ENCODE measurements around the gene ADGRG3. TPM values are rescaled to one million over a fixed set of nuclear protein-coding genes. Genes with fewer than 3 reads are reported as not detected.

Gene ADGRG3
- total and polyA plus RNA-seq, 2 of the 13 experiments (the other 11 are each of a cell fraction or from before 2014, with no cell fraction given): 2.7 to 11.8 TPM

DNA sequence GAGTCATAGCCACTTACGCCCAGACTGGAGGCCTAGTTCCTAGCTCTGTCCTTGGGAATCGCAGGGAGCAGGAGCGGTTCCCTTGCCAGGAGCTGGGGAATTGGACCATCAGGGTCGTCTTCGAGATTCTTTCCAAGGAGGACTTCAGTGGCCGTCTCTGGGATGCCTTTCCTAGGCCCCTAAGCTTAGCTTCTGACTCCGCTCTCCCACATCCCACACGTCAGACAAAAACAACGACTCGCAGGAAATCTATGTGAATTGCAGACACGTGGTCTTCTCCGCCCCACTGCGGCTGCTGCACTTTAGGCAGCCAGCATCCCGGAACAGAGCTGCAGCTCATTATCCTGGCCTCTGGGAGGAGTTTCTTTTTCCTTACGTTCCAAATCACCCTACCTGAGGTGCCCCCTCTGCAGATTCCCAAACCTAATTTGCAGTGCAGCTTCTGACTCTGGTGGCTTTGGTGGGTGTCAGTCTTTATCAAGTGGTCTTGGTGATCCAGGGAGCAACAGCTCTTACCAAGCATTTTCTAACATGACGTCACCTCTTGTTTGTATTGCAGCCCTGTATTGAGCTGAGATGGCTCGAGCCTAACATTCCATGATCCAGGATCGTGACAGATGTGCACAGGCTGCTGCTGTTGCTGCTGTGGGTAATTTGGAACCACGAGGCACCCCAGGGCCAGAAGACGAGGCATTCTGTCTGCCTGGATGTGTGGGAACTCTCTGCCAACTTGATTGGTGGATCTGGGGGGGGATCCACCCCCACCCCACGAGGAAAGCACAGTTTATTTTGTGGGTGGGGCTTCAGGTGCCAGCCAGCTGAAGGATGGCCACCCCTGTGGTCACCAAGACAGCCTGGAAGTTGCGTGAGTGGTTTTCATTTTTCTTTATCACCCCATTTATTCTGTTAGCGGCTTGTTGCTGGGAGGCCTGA is 68.6 kb downstream of the ADGRG3 start (continued):
- TF ChIP-seq ZNF598 (CRISPR knock-in tag; IDR thresholded peaks at IDR 0.05; ENCODE audit: borderline replicate concordance) (no peak), ZNF703 (CRISPR knock-in tag; IDR thresholded peaks at IDR 0.05; ENCODE audit: borderline replicate concordance) (no peak), ZFP36L1 (CRISPR knock-in tag; IDR thresholded peaks at IDR 0.05) (no peak), SMAD1 (CRISPR knock-in tag; IDR thresholded peaks at IDR 0.05; ENCODE audit: borderline replicate concordance, low read depth) (no peak), MZF1 (CRISPR knock-in tag; IDR thresholded peaks at IDR 0.05; ENCODE audit: borderline replicate concordance) (no peak), IKZF4 (CRISPR knock-in tag; IDR thresholded peaks at IDR 0.05; ENCODE audit: borderline replicate concordance, low read depth, not compliant biosample characterization) (no peak), ZBTB7A (CRISPR knock-in tag; IDR thresholded peaks at IDR 0.05) (no peak), ZNF878 (CRISPR knock-in tag; IDR thresholded peaks at IDR 0.05) (no peak), ZNF614 (CRISPR knock-in tag; IDR thresholded peaks at IDR 0.05; ENCODE audit: borderline replicate concordance) (0 out of 2 replicates have a peak, but pooled peaks have one; percentile 28), HOXA3 (CRISPR knock-in tag; IDR thresholded peaks at IDR 0.05) (peak; percentile 58), ZNF136 (CRISPR knock-in tag; IDR thresholded peaks at IDR 0.05; ENCODE audit: low read depth) (no peak), CHD4 (IDR thresholded peaks at IDR 0.05; ENCODE audit: borderline replicate concordance, low read length) (0 out of 2 replicates have a peak, but pooled peaks have one; percentile 8), ZNF891 (CRISPR knock-in tag; IDR thresholded peaks at IDR 0.05) (no peak), ZNF234 (CRISPR knock-in tag; conservative IDR thresholded peaks at IDR 0.05) (no peak), CCAR2 (optimal IDR thresholded peaks at IDR 0.05; ENCODE audit: low read depth, low read length) (no peak), MIER3 (CRISPR knock-in tag; IDR thresholded peaks at IDR 0.05; ENCODE audit: borderline replicate concordance) (no peak), POLR2AphosphoS5 (IDR thresholded peaks at IDR 0.05; ENCODE audit: low read depth, low read length) (no peak), ZNF746 (CRISPR knock-in tag; IDR thresholded peaks at IDR 0.05) (no peak), MLLT10 (CRISPR knock-in tag; IDR thresholded peaks at IDR 0.05) (no peak), SAP130 (CRISPR knock-in tag; IDR thresholded peaks at IDR 0.05; ENCODE audit: low read depth) (peak; percentile 92), ZNF350 (CRISPR knock-in tag; IDR thresholded peaks at IDR 0.05; ENCODE audit: borderline replicate concordance, low read depth) (peak; percentile 48; the same call in 1 of the 2 replicates), MED8 (CRISPR knock-in tag; IDR thresholded peaks at IDR 0.05; ENCODE audit: insufficient replicate concordance) (no peak), ARID2 (CRISPR knock-in tag; IDR thresholded peaks at IDR 0.05; ENCODE audit: borderline replicate concordance) (no peak)
- TF ChIP-seq, protein P1, sequence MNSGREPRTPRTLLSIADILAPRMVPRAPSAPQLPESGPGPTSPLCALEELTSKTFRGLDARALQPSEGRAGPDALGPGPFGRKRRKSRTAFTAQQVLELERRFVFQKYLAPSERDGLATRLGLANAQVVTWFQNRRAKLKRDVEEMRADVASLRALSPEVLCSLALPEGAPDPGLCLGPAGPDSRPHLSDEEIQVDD (CRISPR knock-in tag; IDR thresholded peaks at IDR 0.05; ENCODE audit: borderline replicate concordance): no peak
- TF ChIP-seq, protein P2, sequence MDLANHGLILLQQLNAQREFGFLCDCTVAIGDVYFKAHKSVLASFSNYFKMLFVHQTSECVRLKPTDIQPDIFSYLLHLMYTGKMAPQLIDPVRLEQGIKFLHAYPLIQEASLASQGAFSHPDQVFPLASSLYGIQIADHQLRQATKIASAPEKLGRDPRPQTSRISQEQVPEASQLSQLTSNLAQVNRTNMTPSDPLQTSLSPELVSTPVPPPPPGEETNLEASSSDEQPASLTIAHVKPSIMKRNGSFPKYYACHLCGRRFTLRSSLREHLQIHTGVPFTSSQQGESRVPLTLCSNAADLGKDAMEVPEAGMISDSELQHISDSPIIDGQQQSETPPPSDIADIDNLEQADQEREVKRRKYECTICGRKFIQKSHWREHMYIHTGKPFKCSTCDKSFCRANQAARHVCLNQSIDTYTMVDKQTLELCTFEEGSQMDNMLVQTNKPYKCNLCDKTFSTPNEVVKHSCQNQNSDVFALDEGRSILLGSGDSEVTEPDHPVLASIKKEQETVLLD (CRISPR knock-in tag; IDR thresholded peaks at IDR 0.05; ENCODE audit: low read depth): no peak

Data from HepG2 (cell line).